Stomach smooth muscle (tissue), 2 donors: ENCODE data around the gene KLC3.
"Not testable (repeated sequence)": the region's sequence is repeated elsewhere in the genome, so short reads cannot be mapped to it uniquely, and the experiment has no call there.

Source experiments
- H3K27ac ChIP-seq: one replicate; pipeline ENCODE4 v1.7.0; 2013; ENCODE audit warnings: mild to moderate bottlenecking, low read length, inconsistent platforms
- H3K27me3 ChIP-seq, 2 donors: one replicate each; pipeline ENCODE4 v1.7.0; 2013; ENCODE audit warnings: low read length in 2 of 2; ENCODE audit not compliant: insufficient read depth in 2 of 2, control insufficient read depth in 1 of 2
- H3K36me3 ChIP-seq, 2 donors: one replicate each; pipeline ENCODE4 v1.7.0; 2013; ENCODE audit warnings: low read length in 2 of 2; ENCODE audit not compliant: control insufficient read depth in 2 of 2, insufficient read depth in 2 of 2
- H3K4me1 ChIP-seq: one replicate; pipeline ENCODE4 v1.7.0; 2013; ENCODE audit warnings: low read length; ENCODE audit not compliant: control insufficient read depth, insufficient read depth
- H3K4me3 ChIP-seq, 2 donors: one replicate each; pipeline ENCODE4 v1.7.0; 2013; ENCODE audit warnings: low read length in 2 of 2
- H3K9ac ChIP-seq, 2 donors: one replicate each; pipeline ENCODE4 v1.7.0; 2013; ENCODE audit warnings: low read length in 2 of 2, mild to moderate bottlenecking in 1 of 2
- H3K9me3 ChIP-seq, 2 donors: one replicate each; pipeline ENCODE4 v1.7.0; 2013; ENCODE audit warnings: low read length in 2 of 2; ENCODE audit not compliant: control insufficient read depth in 2 of 2
- donor health status: healthy.
- donor health status: Pancreatic carcinoma.

The KLC3 gene

GRCh38 chr19:45333609-45334303, 6.8 kb upstream of the KLC3 start:
- Histone ChIP-seq H3K27me3 (peaks cover 0 to 3% of the 10 kb centered on the region in 2 donors), H3K4me3 (no peak overlapping the region), H3K9ac (no peak overlapping the region), H3K4me1 (peaks cover 4% of the 10 kb centered on the region), H3K36me3 (no peaks in the 10 kb centered on the region), H3K27ac (no peak overlapping the region), H3K9me3 (no peaks in the 10 kb centered on the region)

DNA sequence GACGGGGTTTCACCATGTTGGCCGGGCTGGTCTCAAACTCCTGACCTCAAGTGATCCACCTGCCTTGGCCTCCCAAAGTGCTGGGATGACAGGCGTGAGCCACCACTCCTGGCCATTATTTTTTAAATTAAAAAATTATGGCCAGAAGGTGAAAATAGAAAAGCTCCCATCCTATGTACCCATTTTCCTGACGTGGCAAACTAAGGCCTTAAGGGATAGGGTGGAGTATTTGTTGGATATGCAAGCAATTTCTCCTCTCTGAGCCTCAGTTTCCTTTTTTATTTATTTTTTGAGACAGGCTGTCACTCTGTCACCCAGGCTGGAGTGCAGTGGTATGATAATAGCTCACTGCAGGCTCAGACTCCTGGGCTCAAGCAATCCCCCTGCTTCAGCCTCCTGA, 5.7 kb upstream of the KLC3 start:
- not testable (repeated sequence) for H3K36me3 ChIP-seq, H3K4me1 ChIP-seq, H3K4me3 ChIP-seq, H3K27me3 ChIP-seq, H3K9ac ChIP-seq, H3K27ac ChIP-seq, H3K9me3 ChIP-seq

GRCh38 chr19:45336696-45337251, 3.8 kb upstream of the KLC3 start:
- H3K36me3 ChIP-seq: no peaks in the 10 kb centered on the region
- no peak overlapping the region for H3K9ac ChIP-seq
- H3K27ac ChIP-seq: no peak overlapping the region
- H3K4me3 ChIP-seq: no peak overlapping the region
- no peaks in the 10 kb centered on the region for H3K9me3 ChIP-seq
- H3K4me1 ChIP-seq: peaks cover 13% of the 10 kb centered on the region
- H3K27me3 ChIP-seq: peaks cover 13 to 16% of the 10 kb centered on the region in 2 donors

GRCh38 chr19:45339629-45340028, 921 bp upstream of the KLC3 start:
- H3K4me3 ChIP-seq: no peak overlapping the region
- no peaks in the 10 kb centered on the region for H3K9me3 ChIP-seq
- peaks cover 13% of the 10 kb centered on the region for H3K4me1 ChIP-seq
- H3K9ac ChIP-seq: no peak overlapping the region
- H3K27me3 ChIP-seq: peaks cover 19 to 22% of the 10 kb centered on the region in 2 donors
- H3K36me3 ChIP-seq: no peaks in the 10 kb centered on the region
- no peak overlapping the region for H3K27ac ChIP-seq

- Histone ChIP-seq H3K9ac (no peak overlapping the region), H3K4me3 (no peak overlapping the region), H3K27me3 (peaks cover 23 to 28% of the 10 kb centered on the region in 2 donors), H3K27ac (no peak overlapping the region), H3K36me3 (no peaks in the 10 kb centered on the region), H3K4me1 (peaks cover 13% of the 10 kb centered on the region), H3K9me3 (no peaks in the 10 kb centered on the region)
These were observed 426 bp downstream of the KLC3 start for GRCh38 chr19:45340899-45341453.

DNA sequence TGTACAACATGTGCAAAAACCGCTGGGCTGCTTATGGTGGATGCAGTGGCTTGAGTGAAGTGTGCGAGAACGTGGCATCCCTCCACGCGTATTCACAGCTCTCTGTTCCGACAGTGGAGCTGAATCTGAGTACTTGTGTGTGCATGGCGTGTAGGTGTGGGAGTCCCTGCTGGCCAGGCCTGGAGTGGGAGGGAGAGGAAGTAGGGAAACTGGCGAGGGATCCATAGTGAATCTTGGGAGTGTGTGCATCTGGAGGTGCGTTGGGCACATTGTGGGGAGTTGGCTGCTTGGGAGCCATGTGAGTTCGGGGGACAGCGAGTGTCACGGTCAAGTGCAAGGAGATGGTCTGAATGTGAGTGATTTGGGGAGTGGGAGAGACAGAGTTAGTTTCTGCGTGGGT, 2.4 kb downstream of the KLC3 start:
- no peak overlapping the region for H3K4me3 ChIP-seq
- H3K9me3 ChIP-seq: no peaks in the 10 kb centered on the region
- H3K36me3 ChIP-seq: no peaks in the 10 kb centered on the region
- no peak overlapping the region for H3K27ac ChIP-seq
- H3K4me1 ChIP-seq: peaks cover 16% of the 10 kb centered on the region
- H3K9ac ChIP-seq: no peak overlapping the region
- peaks cover 30 to 42% of the 10 kb centered on the region in 2 donors for H3K27me3 ChIP-seq

- H3K4me3 ChIP-seq: no peak overlapping the region
- no peak overlapping the region for H3K27ac ChIP-seq
- no peaks in the 10 kb centered on the region for H3K9me3 ChIP-seq
- H3K9ac ChIP-seq: no peak overlapping the region
- no peaks in the 10 kb centered on the region for H3K36me3 ChIP-seq
- H3K27me3 ChIP-seq: peaks cover 29 to 40% of the 10 kb centered on the region in 2 donors
- peaks cover 12% of the 10 kb centered on the region for H3K4me1 ChIP-seq
These were observed 4.3 kb downstream of the KLC3 start for GRCh38 chr19:45344621-45345505.

GRCh38 chr19:45345506-45345860, 4.9 kb downstream of the KLC3 start:
- no peak overlapping the region for H3K27ac ChIP-seq

DNA sequence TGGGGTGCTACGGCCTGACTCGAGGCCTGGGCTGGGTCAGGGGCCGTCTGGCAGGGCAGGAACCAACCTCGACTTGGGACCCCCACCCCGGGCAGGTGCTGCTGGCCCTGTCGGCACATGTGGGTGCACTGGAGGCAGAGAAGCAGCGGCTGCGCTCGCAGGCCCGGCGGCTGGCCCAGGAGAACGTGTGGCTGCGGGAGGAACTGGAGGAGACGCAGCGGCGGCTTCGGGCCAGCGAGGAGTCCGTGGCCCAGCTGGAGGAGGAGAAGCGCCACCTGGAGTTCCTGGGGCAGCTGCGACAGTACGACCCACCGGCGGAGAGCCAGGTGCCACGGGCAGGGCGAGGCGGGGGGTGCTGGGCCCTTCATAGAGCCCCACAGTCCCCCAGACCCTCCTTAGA, 5.9 kb downstream of the KLC3 start:
- H3K4me3 ChIP-seq: no peak overlapping the region
- no peak overlapping the region for H3K27ac ChIP-seq
- H3K9me3 ChIP-seq: no peaks in the 10 kb centered on the region
- peaks cover 4% of the 10 kb centered on the region for H3K4me1 ChIP-seq
- peaks cover 0 to 2% of the 10 kb centered on the region in 2 donors for H3K36me3 ChIP-seq
- peaks cover 21 to 28% of the 10 kb centered on the region in 2 donors for H3K27me3 ChIP-seq
- no peak overlapping the region for H3K9ac ChIP-seq

More at GRCh38 chr19:45345506-45345860, 4.9 kb downstream of the KLC3 start:
- no peak overlapping the region for H3K9ac ChIP-seq
- H3K4me1 ChIP-seq: peaks cover 9% of the 10 kb centered on the region
- no peaks in the 10 kb centered on the region for H3K36me3 ChIP-seq
- no peak overlapping the region for H3K4me3 ChIP-seq
- H3K27me3 ChIP-seq: peaks cover 24 to 33% of the 10 kb centered on the region in 2 donors
- no peaks in the 10 kb centered on the region for H3K9me3 ChIP-seq

DNA sequence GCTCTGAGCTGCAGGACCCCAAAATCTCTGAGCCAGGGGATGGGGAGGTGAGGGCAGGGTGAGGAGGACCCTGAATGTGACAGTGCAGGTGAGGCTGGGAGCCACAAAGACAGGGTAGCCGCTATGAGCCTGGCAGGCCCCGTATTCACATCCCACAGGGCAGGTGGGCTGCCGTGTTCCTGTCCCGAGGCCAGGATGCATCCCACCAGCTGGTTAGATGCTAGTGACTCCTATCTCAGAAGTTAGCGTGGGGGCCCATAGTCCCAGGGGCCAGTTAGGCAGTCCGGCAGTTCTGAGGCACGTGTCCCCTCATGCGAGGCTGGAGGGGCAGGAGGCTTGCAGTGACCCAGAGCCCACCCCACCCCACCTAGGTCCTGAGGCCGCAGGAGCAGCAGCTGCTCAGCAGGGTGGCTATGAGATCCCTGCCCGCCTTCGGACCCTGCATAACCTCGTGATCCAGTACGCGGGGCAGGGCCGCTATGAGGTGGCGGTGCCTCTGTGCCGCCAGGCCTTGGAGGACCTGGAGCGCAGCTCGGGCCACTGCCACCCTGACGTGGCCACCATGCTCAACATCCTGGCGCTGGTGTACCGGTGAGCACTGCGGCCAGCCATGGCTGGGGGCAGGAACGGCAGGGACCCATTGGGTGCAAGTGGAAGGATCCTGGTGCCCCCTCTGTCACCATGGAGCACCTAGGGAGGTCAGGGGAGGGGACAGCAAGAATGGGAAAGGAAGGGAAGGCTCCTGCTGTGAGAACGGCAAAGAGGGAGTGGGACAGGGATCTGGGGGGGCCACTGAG, 7.2 kb downstream of the KLC3 start:
- Histone ChIP-seq H3K36me3 (peaks cover 0 to 9% of the 10 kb centered on the region in 2 donors), H3K4me1 (peaks cover 4% of the 10 kb centered on the region), H3K9me3 (no peaks in the 10 kb centered on the region), H3K4me3 (no peak overlapping the region), H3K27me3 (peaks cover 16 to 23% of the 10 kb centered on the region in 2 donors), H3K9ac (no peak overlapping the region), H3K27ac (no peak overlapping the region)
